ENCODE results near the gene PRPF18.

Gene PRPF18

GRCh38 chr10:13649844-13650520, 63.2 kb downstream of the PRPF18 start:
- no peak overlapping the region for H3K4me3 ChIP-seq (replicated peaks in 1 of 2; ENCODE audit: low read depth in 2 of 2, low read length in 2 of 2)
- DNase-seq (ENCODE audit: low read depth in 2 of 2), result no peak
- no peak for TF ChIP-seq CTCF (IDR thresholded peaks at IDR 0.05; ENCODE audit: low read depth, low read length)

DNA sequence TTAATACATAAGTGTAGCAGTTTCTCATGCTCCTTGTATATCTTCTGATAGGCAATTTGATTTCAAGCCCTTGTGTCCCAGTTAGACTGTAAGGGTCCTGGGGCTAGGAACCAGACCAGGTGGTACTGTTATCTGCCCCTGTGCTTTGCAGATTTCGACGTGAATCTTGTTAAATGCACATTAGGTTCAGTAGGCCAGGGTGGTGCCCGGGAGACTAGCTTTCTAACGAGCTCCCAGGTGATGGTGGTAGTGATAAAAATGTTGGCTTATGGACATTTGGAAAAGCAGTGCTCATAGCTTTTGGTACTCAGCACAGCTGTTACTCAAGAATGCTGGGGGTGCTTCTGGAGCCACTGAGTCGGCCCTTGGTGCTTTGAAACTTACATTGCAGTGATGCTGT, 64.2 kb downstream of the PRPF18 start:
- TF ChIP-seq CTCF (IDR thresholded peaks at IDR 0.05; ENCODE audit: low read depth, low read length), result no peak
- no peak overlapping the region for H3K4me3 ChIP-seq (replicated peaks in 1 of 2; ENCODE audit: low read depth in 2 of 2, low read length in 2 of 2)
- DNase-seq (ENCODE audit: low read depth in 2 of 2), result no peak

DNA sequence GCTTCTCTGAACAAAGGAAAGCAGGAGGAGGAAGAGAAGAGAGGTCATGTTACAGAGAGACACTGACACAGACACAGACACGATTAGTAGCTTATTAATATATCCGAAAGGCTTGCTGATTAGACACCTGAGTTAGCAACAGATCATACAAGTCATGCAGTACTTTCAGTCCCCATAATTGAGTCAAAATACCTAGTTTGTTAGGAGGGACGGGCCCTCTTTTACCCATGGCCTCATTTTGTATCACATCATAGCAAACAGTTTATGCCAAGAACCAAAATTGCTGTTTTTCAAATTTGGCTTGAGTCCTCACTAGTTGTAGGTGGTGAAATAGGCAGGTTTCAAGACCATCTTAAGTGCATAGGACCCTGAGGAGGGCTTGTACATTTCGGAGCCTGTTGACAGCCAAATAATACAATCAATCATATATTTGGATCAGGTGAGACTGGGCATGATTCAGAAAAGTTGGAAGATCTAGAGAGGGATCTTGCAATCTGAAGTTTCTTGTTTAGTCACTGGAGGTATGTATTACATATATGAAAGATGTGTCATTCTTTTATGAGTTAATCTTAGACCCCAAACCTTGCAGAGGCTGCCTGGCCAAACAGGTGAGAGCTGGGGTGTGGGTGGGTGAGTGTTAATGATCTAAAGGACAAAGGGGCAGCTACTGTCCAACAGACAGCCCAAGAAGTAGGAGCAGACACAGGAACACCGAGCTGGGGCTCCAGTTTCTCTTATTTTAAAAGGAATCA, 65.4 kb downstream of the PRPF18 start:
- no peak overlapping the region for H3K4me3 ChIP-seq (replicated peaks in 1 of 2; ENCODE audit: low read depth in 2 of 2, low read length in 2 of 2)
- DNase-seq (ENCODE audit: low read depth in 2 of 2), result no peak
- no peak for TF ChIP-seq CTCF (IDR thresholded peaks at IDR 0.05; ENCODE audit: low read depth, low read length)

- H3K4me3 ChIP-seq (replicated peaks in 1 of 2; ENCODE audit: low read depth in 2 of 2, low read length in 2 of 2), result no peak overlapping the region
- no peak for DNase-seq (ENCODE audit: low read depth in 2 of 2)
- TF ChIP-seq CTCF (IDR thresholded peaks at IDR 0.05; ENCODE audit: low read depth, low read length), result no peak
Observed at GRCh38 chr10:13652860-13653259, 66.1 kb downstream of the PRPF18 start.

- TF ChIP-seq CTCF (IDR thresholded peaks at IDR 0.05; ENCODE audit: low read depth, low read length), result no peak
Observed at GRCh38 chr10:13654118-13654830, 67.5 kb downstream of the PRPF18 start.

DNA sequence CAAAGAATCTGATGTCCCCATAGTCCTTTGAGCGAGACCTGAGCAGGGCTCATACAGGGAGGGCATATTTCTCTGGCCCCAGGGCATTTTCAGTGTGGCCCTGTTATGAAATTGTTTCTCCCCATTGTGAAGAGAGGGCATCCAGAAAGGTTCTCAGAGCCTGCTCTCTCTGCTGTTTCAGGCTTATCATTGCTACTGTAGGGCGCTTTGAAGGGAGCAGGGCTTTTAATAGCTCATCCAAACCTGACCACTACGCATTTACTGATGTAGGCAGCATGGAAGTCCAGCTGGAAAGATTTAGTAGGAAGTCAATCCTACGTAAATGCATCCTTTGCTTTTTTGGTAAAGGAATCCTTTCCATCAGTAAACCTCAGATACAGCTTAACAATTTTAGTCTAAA, 68.1 kb downstream of the PRPF18 start:
- H3K4me3 ChIP-seq (replicated peaks in 1 of 2; ENCODE audit: low read depth in 2 of 2, low read length in 2 of 2), result no peak overlapping the region
- DNase-seq (ENCODE audit: low read depth in 2 of 2), result no peak
- TF ChIP-seq CTCF (IDR thresholded peaks at IDR 0.05; ENCODE audit: low read depth, low read length), result no peak

More at GRCh38 chr10:13654118-13654830, 67.5 kb downstream of the PRPF18 start:
- H3K4me3 ChIP-seq (replicated peaks in 1 of 2; ENCODE audit: low read depth in 2 of 2, low read length in 2 of 2), result no peak overlapping the region
- DNase-seq (ENCODE audit: low read depth in 2 of 2), result no peak

Measured in cardiac fibroblast (primary cell).